Type B pancreatic cell (in vitro differentiated cells): ENCODE measurements around the gene CBX7. TPM values are rescaled to one million over a fixed set of nuclear protein-coding genes. Genes with fewer than 3 reads are reported as not detected.

Experiments
- DNase-seq: peaks from one replicate; pipeline ENCODE4 v3.0.0; 2021; ENCODE audit warnings: mixed read lengths; ENCODE audit not compliant: unreplicated experiment; ENCODE audit errors: extremely low spot score
- H3K27ac Mint-ChIP-seq: 2 replicates; pipeline ENCODE4 v1.8.0; 2021; ENCODE audit warnings: mild to moderate bottlenecking, mixed read lengths
- H3K27me3 Mint-ChIP-seq: 2 replicates; pipeline ENCODE4 v1.8.0; 2021; ENCODE audit warnings: mixed read lengths
- H3K36me3 Mint-ChIP-seq: 2 replicates; pipeline ENCODE4 v1.8.0; 2021; ENCODE audit warnings: mixed read lengths
- H3K4me1 Mint-ChIP-seq: one replicate; pipeline ENCODE4 v1.8.0; 2021; ENCODE audit warnings: mixed read lengths; ENCODE audit not compliant: unreplicated experiment
- H3K4me3 Mint-ChIP-seq: 2 replicates; pipeline ENCODE4 v1.8.0; 2021; ENCODE audit warnings: mild to moderate bottlenecking, mixed read lengths
- H3K9me3 Mint-ChIP-seq: 2 replicates; pipeline ENCODE4 v1.8.0; 2021; ENCODE audit warnings: mixed read lengths
- total RNA-seq: library from RNA; stranded (reverse); gene quantifications from 2 replicates; pipeline ENCODE4 v1.2.1, GENCODE V29; 2021; ENCODE audit warnings: low replicate concordance
- TF ChIP-seq, protein P1 (sequence below): fragments of 200-600 bp; sonication (generic); conservative IDR thresholded peaks from 2 replicates; pipeline ENCODE4 v1.5.0; 2021; ENCODE audit warnings: antibody characterized with exemption, mild to moderate bottlenecking

The CBX7 gene
- total RNA-seq, 1 donor from 2014 or later = 4.8 TPM

DNA sequence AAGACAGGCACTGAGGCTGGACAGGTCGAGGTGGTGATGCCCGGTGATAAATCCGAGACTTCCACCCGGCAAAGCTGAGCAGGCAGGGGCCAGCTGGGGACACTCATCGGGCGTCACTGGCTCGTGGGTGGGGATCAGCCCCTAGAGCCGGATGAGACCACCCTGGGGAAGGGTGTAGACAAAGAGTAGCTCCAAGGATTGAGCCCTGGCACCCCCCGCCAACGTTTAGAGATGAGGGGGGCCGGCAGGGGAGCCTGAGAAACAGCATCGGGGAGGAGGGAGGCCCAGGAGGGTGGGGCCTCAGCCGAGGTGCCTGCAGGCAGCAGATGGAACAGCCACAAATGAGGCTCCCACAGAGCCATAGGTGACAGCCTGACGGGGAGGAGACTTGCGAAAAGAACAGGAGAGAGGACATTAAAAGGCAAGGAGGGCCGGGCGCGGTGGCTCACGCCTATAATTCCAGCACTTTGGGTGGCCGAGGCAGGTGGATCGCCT lies 27.4 kb upstream of the CBX7 start:
- H3K9me3 Mint-ChIP-seq = no peaks in the 10 kb centered on the region
- H3K36me3 Mint-ChIP-seq = no peaks in the 10 kb centered on the region
- no peak overlapping the region for H3K4me3 Mint-ChIP-seq
- peak overlapping the region; percentile 63 for H3K27ac Mint-ChIP-seq
- H3K27me3 Mint-ChIP-seq = no peaks in the 10 kb centered on the region
- peaks cover 16% of the 10 kb centered on the region for H3K4me1 Mint-ChIP-seq
- TF ChIP-seq, protein P1, sequence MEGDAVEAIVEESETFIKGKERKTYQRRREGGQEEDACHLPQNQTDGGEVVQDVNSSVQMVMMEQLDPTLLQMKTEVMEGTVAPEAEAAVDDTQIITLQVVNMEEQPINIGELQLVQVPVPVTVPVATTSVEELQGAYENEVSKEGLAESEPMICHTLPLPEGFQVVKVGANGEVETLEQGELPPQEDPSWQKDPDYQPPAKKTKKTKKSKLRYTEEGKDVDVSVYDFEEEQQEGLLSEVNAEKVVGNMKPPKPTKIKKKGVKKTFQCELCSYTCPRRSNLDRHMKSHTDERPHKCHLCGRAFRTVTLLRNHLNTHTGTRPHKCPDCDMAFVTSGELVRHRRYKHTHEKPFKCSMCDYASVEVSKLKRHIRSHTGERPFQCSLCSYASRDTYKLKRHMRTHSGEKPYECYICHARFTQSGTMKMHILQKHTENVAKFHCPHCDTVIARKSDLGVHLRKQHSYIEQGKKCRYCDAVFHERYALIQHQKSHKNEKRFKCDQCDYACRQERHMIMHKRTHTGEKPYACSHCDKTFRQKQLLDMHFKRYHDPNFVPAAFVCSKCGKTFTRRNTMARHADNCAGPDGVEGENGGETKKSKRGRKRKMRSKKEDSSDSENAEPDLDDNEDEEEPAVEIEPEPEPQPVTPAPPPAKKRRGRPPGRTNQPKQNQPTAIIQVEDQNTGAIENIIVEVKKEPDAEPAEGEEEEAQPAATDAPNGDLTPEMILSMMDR = no peak
- DNase-seq = no peak

DNA sequence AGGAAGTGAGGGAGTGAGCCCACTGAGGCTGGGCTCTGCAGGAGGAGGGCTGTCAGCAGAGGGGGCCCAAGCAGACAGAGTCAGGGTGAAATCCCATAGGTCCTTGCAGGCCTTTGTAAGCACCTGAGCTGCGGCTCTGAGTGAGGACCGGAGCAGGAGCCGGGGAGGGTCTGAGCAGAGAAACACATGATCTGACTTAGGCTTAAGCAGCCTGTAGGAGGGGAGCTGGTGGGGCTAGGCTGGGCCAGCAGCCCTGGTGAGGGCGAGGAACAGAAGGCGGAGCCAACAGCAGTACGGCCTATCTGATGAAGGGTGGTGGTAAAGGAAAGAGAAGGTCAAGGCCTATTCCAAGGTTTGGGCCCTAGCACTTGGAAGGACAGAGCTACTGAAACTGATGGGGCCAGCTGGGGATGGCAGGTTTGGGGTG lies 26.9 kb upstream of the CBX7 start:
- Mint-ChIP-seq H3K27me3 (no peaks in the 10 kb centered on the region), H3K9me3 (no peaks in the 10 kb centered on the region), H3K27ac (peak overlapping the region; percentile 63), H3K4me3 (no peak overlapping the region), H3K36me3 (no peaks in the 10 kb centered on the region), H3K4me1 (peaks cover 20% of the 10 kb centered on the region)
- no peak for DNase-seq
- TF ChIP-seq, protein P1 = no peak

DNA sequence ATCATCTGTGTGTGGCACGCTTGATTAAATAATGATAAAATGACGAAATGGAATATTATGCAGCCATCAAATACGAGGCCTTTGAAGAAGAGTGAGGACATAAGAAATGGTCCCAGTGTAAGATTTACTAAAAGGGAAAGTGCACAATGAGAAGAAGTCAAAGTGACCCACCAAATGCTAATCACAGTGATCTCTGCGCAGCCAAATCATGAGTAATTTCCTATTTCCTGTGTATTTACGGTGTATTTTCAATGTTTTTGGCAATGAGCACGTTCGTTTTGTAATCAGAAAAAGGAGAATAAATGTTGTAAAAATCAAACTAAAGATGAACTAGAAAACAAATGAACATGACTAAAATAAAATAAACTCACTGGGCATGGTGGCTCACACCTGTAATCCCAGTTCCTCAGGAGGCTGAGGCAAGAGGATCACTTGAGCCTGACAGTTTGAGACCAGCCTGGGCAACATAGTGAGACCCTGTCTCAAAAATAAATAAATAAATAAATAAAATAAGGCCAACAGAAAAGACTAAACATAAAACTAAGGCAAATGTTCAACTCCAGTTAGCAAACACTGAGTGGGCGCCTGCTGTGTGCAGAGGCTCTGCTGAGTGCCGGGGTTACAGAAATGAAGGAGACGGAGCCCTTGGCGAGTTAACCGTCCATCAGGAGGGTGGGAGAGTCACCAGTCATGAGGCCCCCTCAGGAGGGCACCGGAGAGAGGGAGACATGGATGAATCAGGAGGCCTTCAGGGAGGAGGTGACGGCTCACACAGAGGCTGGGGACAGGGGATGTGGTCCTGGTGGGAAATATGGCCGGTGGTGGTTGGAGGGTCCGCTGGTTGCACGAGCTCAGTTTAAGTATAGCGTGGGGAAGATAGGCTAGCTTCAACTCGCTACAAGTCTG lies 26.0 kb upstream of the CBX7 start:
- Mint-ChIP-seq H3K36me3 (no peaks in the 10 kb centered on the region), H3K4me1 (peaks cover 29% of the 10 kb centered on the region), H3K4me3 (no peak overlapping the region), H3K9me3 (no peaks in the 10 kb centered on the region), H3K27me3 (no peaks in the 10 kb centered on the region), H3K27ac (peak overlapping the region; percentile 63)
- TF ChIP-seq, protein P1 = no peak
- DNase-seq = peak; percentile 51

DNA sequence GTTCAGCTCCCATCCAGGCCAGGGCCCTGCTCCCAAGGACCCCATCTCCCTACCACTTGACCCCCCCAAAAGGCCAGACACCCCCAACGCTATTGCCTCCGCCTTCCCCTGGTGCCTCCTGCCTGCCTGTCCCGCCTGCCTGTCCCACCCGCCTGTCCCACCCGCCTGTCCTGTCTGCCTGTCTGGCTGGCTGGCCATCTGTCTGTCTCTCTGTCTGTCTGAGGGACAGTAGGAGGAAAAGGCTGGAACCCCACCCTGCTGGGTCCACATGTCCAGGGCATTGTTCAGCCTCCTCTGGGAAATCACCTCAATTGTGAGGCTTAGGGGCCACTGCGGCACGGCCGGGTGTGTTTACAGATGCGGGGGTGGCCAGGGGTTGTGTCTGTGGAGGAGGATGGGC lies 25.3 kb upstream of the CBX7 start:
- H3K4me1 Mint-ChIP-seq = peaks cover 36% of the 10 kb centered on the region
- no peak overlapping the region for H3K4me3 Mint-ChIP-seq
- TF ChIP-seq, protein P1 = no peak
- peak overlapping the region; percentile 33 for H3K27ac Mint-ChIP-seq
- DNase-seq = peak; percentile 67
- no peaks in the 10 kb centered on the region for H3K9me3 Mint-ChIP-seq
- no peaks in the 10 kb centered on the region for H3K36me3 Mint-ChIP-seq
- no peaks in the 10 kb centered on the region for H3K27me3 Mint-ChIP-seq

- no peaks in the 10 kb centered on the region for H3K9me3 Mint-ChIP-seq
Measured at GRCh38 chr22:39177456-39177775, 24.9 kb upstream of the CBX7 start.

More at GRCh38 chr22:39177456-39177775, 24.9 kb upstream of the CBX7 start:
- TF ChIP-seq, protein P1 = no peak
- Mint-ChIP-seq H3K27ac (no peak overlapping the region), H3K36me3 (no peaks in the 10 kb centered on the region), H3K4me1 (peaks cover 36% of the 10 kb centered on the region), H3K27me3 (no peaks in the 10 kb centered on the region), H3K4me3 (no peak overlapping the region)
- DNase-seq = peak; percentile 63
